RWPE1 (cell line): ENCODE data around the gene ZNF232.

Source experiments
- CTCF ChIA-PET: fragments of 350-600 bp; sonication (Branson Sonifier 250); formaldehyde crosslinking; extraction: SDS; loops from one replicate; lab custom pipeline; 2021; lab: Yijun Ruan, JAX
- POLR2A ChIA-PET: fragments of 400-600 bp; formaldehyde crosslinking; extraction: SDS; loops from one replicate; lab custom pipeline; 2020; ENCODE audit warnings: antibody characterized with exemption; ENCODE audit not compliant: low non-redundant PET; lab: Yijun Ruan, JAX
- DNase-seq: peaks from one replicate; pipeline ENCODE4 v3.0.0; 2012; ENCODE audit warnings: low spot score
- H3K27ac ChIP-seq: fragments of 450-650 bp; 2 replicates; pipeline ENCODE4 v1.5.1; 2017
- TF ChIP-seq, protein P1 (sequence below): fragments of 450-650 bp; conservative IDR thresholded peaks from 2 replicates; pipeline ENCODE4 v1.5.1; 2017; ENCODE audit warnings: low read depth, mild to moderate bottlenecking

The ZNF232 gene

DNA sequence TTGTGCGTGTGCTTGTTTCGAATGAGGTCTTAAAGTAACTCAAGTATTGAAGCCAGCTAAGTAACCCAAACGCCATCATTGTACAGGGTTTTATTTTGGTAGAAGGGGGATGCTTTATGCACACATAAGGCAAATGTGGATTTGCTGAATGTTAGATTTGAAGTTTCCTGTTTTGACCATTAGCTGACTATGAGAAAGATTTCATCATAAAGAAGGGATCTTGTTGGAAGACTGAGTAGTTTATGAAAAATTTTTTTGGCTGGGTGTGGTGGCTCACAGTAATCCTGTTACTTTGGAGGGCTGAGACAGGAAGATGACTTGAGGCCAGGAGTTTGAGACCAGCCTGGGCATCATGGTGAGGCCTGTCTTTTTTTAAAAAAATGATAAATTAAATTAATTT is 43.4 kb downstream of the ZNF232 start:
- CTCF ChIA-PET, result no interaction called here
- no peak overlapping the region for H3K27ac ChIP-seq
- TF ChIP-seq, protein P1, sequence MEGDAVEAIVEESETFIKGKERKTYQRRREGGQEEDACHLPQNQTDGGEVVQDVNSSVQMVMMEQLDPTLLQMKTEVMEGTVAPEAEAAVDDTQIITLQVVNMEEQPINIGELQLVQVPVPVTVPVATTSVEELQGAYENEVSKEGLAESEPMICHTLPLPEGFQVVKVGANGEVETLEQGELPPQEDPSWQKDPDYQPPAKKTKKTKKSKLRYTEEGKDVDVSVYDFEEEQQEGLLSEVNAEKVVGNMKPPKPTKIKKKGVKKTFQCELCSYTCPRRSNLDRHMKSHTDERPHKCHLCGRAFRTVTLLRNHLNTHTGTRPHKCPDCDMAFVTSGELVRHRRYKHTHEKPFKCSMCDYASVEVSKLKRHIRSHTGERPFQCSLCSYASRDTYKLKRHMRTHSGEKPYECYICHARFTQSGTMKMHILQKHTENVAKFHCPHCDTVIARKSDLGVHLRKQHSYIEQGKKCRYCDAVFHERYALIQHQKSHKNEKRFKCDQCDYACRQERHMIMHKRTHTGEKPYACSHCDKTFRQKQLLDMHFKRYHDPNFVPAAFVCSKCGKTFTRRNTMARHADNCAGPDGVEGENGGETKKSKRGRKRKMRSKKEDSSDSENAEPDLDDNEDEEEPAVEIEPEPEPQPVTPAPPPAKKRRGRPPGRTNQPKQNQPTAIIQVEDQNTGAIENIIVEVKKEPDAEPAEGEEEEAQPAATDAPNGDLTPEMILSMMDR, result no peak
- DNase-seq, result no peak
- POLR2A ChIA-PET, result no interaction called here

- TF ChIP-seq, protein P1, result no peak
- no peak for DNase-seq
- H3K27ac ChIP-seq, result no peak overlapping the region
- ChIA-PET CTCF (no interaction called here), POLR2A (no interaction called here)
Observed at GRCh38 chr17:5065227-5065744, 46.4 kb downstream of the ZNF232 start.
